Neural cell (in vitro differentiated cells): ENCODE results near the gene RPA3. TPM values are rescaled to one million over a fixed set of nuclear protein-coding genes. Genes with fewer than 3 reads are reported as not detected.

Source experiments
- H2AFZ ChIP-seq: fragments of 200-600, 300-800 bp; sonication (generic), shearing (Covaris generic); 2 replicates; pipeline ENCODE4 v1.6.0; 2014; ENCODE audit warnings: low read depth, mild to moderate bottlenecking, antibody characterized with exemption, low read length, moderate library complexity
- H3F3A ChIP-seq: fragments of 200-600 bp; shearing (Covaris generic); 2 replicates; pipeline ENCODE4 v1.6.1; 2016; ENCODE audit warnings: mild to moderate bottlenecking, moderate library complexity, mixed read lengths, antibody characterized with exemption, low read length; ENCODE audit not compliant: insufficient read depth, poor library complexity, severe bottlenecking
- H3K27ac ChIP-seq: fragments of 200-600, 300-800 bp; sonication (generic), shearing (Covaris generic); 2 replicates; pipeline ENCODE4 v1.5.1; 2014; ENCODE audit warnings: mild to moderate bottlenecking, low read length, moderate library complexity
- H3K27me3 ChIP-seq: fragments of 300-800, 200-600 bp; sonication (generic), shearing (Covaris generic); 2 replicates; pipeline ENCODE4 v1.6.0; 2014; ENCODE audit warnings: mild to moderate bottlenecking, low read depth, low read length, moderate library complexity; ENCODE audit not compliant: insufficient read depth
- H3K36me3 ChIP-seq: fragments of 300-800, 200-600 bp; sonication (generic), shearing (Covaris generic); 2 replicates; pipeline ENCODE4 v1.5.1; 2014; ENCODE audit warnings: mild to moderate bottlenecking, antibody characterized with exemption, low read length, moderate library complexity; ENCODE audit not compliant: insufficient read depth
- H3K4me2 ChIP-seq: fragments of 300-800, 200-600 bp; sonication (generic), shearing (Covaris generic); 2 replicates; pipeline ENCODE4 v1.6.0; 2014; ENCODE audit warnings: mild to moderate bottlenecking, low read length
- H3K4me3 ChIP-seq: fragments of 300-800, 200-600 bp; sonication (generic), shearing (Covaris generic); 2 replicates; pipeline ENCODE4 v1.5.1; 2014; ENCODE audit warnings: mild to moderate bottlenecking, low read length, moderate library complexity
- H3K79me2 ChIP-seq: fragments of 200-600 bp; shearing (Covaris generic); replicated peaks from 2 replicates; pipeline ENCODE4 v1.6.0; 2014; ENCODE audit warnings: mild to moderate bottlenecking, low read length, moderate library complexity; ENCODE audit not compliant: insufficient read depth
- H3K9ac ChIP-seq: fragments of 300-800, 200-600 bp; sonication (generic), shearing (Covaris generic); 2 replicates; pipeline ENCODE4 v1.6.1; 2016; ENCODE audit warnings: mild to moderate bottlenecking, low read length, mixed read lengths
- H3K9me2 ChIP-seq: fragments of 200-600 bp; shearing (Covaris generic); 2 replicates; pipeline ENCODE4 v1.6.1; 2016; ENCODE audit warnings: mild to moderate bottlenecking, low read length, mixed read lengths; ENCODE audit not compliant: insufficient read depth
- H3K9me3 ChIP-seq: fragments of 200-600, 300-800 bp; sonication (generic), shearing (Covaris generic); 2 replicates; pipeline ENCODE4 v1.6.1; 2016; ENCODE audit warnings: mild to moderate bottlenecking, mixed run types, low read length, moderate library complexity, mixed read lengths
- H4K20me1 ChIP-seq: fragments of 200-600 bp; shearing (Covaris generic); 2 replicates; pipeline ENCODE4 v1.6.1; 2016; ENCODE audit warnings: mild to moderate bottlenecking, mixed run types; ENCODE audit not compliant: insufficient read depth
- EP300 ChIP-seq: fragments of 450-650 bp; conservative IDR thresholded peaks from 2 replicates; pipeline ENCODE4 v1.6.1; 2014; ENCODE audit warnings: antibody characterized with exemption, mild to moderate bottlenecking, moderate library complexity; ENCODE audit not compliant: poor library complexity, severe bottlenecking
- EZH2 ChIP-seq: fragments of 200-600, 300-800 bp; shearing (Covaris generic), sonication (generic); IDR thresholded peaks from 2 replicates; pipeline ENCODE4 v1.6.1; 2014; ENCODE audit warnings: antibody characterized with exemption, low read length, borderline replicate concordance, mild to moderate bottlenecking; ENCODE audit not compliant: insufficient read depth, poor library complexity, severe bottlenecking
- MXI1 ChIP-seq: fragments of 450-650 bp; conservative IDR thresholded peaks from 2 replicates; pipeline ENCODE4 v1.6.1; 2014; ENCODE audit warnings: antibody characterized with exemption, mild to moderate bottlenecking; ENCODE audit not compliant: poor library complexity, severe bottlenecking
- POLR2AphosphoS5 ChIP-seq: IDR thresholded peaks from 2 replicates; pipeline ENCODE4 v1.6.1; 2012
- RAD21 ChIP-seq: fragments of 450-650 bp; conservative IDR thresholded peaks from 2 replicates; pipeline ENCODE4 v1.6.1; 2014; ENCODE audit warnings: antibody characterized with exemption, mild to moderate bottlenecking, moderate library complexity
- REST ChIP-seq: IDR thresholded peaks from 2 replicates; pipeline ENCODE4 v1.6.1; 2012; ENCODE audit warnings: borderline replicate concordance
- SMC3 ChIP-seq: fragments of 450-650 bp; conservative IDR thresholded peaks from 2 replicates; pipeline ENCODE4 v1.6.1; 2014; ENCODE audit warnings: antibody characterized with exemption, mild to moderate bottlenecking, moderate library complexity; ENCODE audit not compliant: poor library complexity
- TAF1 ChIP-seq: IDR thresholded peaks from 2 replicates; pipeline ENCODE4 v1.6.1; 2012; ENCODE audit warnings: low read depth
- polyA plus RNA-seq: library from polyadenylated mRNA; depleted of rRNA; stranded (reverse); fragments of >200 nt; gene quantifications from 2 replicates; pipeline ENCODE4 v1.2.3, GENCODE V29; 2014
- TF ChIP-seq, protein P1 (sequence below): fragments of 450-650 bp; IDR thresholded peaks from 2 replicates; pipeline ENCODE4 v1.5.1; 2014; ENCODE audit warnings: antibody characterized with exemption, mild to moderate bottlenecking, moderate library complexity; ENCODE audit not compliant: poor library complexity, severe bottlenecking

RPA3 gene
- polyA plus RNA-seq, 1 donor from 2014 or later = 50.1 TPM

- Histone ChIP-seq H3K4me3 (no peak overlapping the region), H3K9me3 (no peaks in the 10 kb centered on the region), H3F3A (no peaks in the 10 kb centered on the region), H3K36me3 (no peaks in the 10 kb centered on the region), H4K20me1 (no peaks in the 10 kb centered on the region), H3K4me2 (no peak overlapping the region), H3K27ac (no peak overlapping the region), H3K9ac (no peak overlapping the region), H3K79me2 (no peaks in the 10 kb centered on the region), H3K9me2 (no peaks in the 10 kb centered on the region), H2AFZ (no peak overlapping the region), H3K27me3 (no peaks in the 10 kb centered on the region)
- TF ChIP-seq, protein P1, sequence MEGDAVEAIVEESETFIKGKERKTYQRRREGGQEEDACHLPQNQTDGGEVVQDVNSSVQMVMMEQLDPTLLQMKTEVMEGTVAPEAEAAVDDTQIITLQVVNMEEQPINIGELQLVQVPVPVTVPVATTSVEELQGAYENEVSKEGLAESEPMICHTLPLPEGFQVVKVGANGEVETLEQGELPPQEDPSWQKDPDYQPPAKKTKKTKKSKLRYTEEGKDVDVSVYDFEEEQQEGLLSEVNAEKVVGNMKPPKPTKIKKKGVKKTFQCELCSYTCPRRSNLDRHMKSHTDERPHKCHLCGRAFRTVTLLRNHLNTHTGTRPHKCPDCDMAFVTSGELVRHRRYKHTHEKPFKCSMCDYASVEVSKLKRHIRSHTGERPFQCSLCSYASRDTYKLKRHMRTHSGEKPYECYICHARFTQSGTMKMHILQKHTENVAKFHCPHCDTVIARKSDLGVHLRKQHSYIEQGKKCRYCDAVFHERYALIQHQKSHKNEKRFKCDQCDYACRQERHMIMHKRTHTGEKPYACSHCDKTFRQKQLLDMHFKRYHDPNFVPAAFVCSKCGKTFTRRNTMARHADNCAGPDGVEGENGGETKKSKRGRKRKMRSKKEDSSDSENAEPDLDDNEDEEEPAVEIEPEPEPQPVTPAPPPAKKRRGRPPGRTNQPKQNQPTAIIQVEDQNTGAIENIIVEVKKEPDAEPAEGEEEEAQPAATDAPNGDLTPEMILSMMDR = no peak
- TF ChIP-seq REST (no peak), TAF1 (no peak), SMC3 (no peak), EZH2 (no peak), EP300 (no peak), RAD21 (no peak), MXI1 (no peak), POLR2AphosphoS5 (no peak)
Measured at GRCh38 chr7:7699380-7699779, 19.0 kb downstream of the RPA3 start.

DNA sequence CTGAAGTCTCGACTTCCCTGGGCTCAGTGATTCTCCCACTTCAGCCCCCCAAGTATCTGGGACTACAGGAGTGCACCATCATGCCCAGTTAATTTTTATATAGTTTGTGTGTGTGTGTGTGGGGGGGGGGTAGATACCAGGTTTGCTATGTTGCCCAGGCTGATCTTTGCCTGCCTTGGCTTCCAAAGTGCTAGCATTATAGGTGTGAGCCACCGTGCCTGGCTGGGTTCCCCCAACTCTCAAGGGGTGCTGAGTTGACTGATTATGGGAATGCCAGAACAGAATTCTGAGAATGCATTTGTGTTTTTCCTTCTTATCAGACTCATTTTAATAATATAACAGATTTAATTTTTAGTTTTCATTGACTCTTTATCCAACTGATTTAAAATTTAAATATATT lies 19.5 kb downstream of the RPA3 start:
- TF ChIP-seq, protein P1 = no peak
- no peak for TF ChIP-seq EZH2
- no peak for TF ChIP-seq EP300
- no peak for TF ChIP-seq SMC3
- no peak for TF ChIP-seq REST
- no peak for TF ChIP-seq POLR2AphosphoS5
- no peak for TF ChIP-seq RAD21
- TF ChIP-seq MXI1 = no peak
- TF ChIP-seq TAF1 = no peak
- Histone ChIP-seq H4K20me1 (no peaks in the 10 kb centered on the region), H3K4me2 (no peak overlapping the region), H3K79me2 (no peaks in the 10 kb centered on the region), H3K27ac (no peak overlapping the region), H3K9me2 (no peaks in the 10 kb centered on the region), H2AFZ (no peak overlapping the region), H3K27me3 (no peaks in the 10 kb centered on the region), H3F3A (no peaks in the 10 kb centered on the region), H3K36me3 (no peaks in the 10 kb centered on the region), H3K9me3 (no peaks in the 10 kb centered on the region), H3K9ac (no peak overlapping the region), H3K4me3 (no peak overlapping the region)
